HepG2 (cell line): ENCODE measurements around the gene MRLN. TPM values are rescaled to one million over a fixed set of nuclear protein-coding genes. Genes with fewer than 3 reads are reported as not detected.

Experiments used
- ATAC-seq: fragments of 200-7000 bp; cut with Tn5 transposase; 3 replicates; pipeline ENCODE4 v1.9.1; 2020; ENCODE audit warnings: mild to moderate bottlenecking, moderate library complexity
- BruUV-seq: library from RNA; stranded (reverse); fragments of 400-500 nt; replicated peaks from 2 replicates; lab custom pipeline; 2021; lab: Mats Ljungman, UMichigan
- CTCF ChIA-PET: fragments of 300-600 bp; formaldehyde crosslinking; extraction: SDS; loops from one replicate; lab custom pipeline; 2021; ENCODE audit warnings: low total read pairs, inconsistent platforms, low intra/inter-chr PET ratio; lab: Yijun Ruan, JAX
- POLR2A ChIA-PET: fragments of 350-600 bp; sonication (Branson Sonifier 250); formaldehyde crosslinking; loops from one replicate; lab custom pipeline; 2020; ENCODE audit warnings: antibody characterized with exemption, inconsistent platforms; lab: Yijun Ruan, JAX
- DNase-seq: peaks from one replicate; pipeline ENCODE4 v3.0.0-alpha.2; 2015; ENCODE audit warnings: low spot score
- FAIRE-seq: peaks from 3 replicates; lab custom pipeline; 2011; peaks lifted over from hg19 to GRCh38; lab: Jason Lieb, UNC
- H2AFZ ChIP-seq: one replicate; pipeline ENCODE4 v1.6.1; 2011; ENCODE audit warnings: low read length, inconsistent platforms
- H3K27ac ChIP-seq: fragments of 300-600 bp; 3 replicates; pipeline ENCODE4 v1.8.0; 2011; ENCODE audit warnings: mixed run types, mild to moderate bottlenecking, mixed read lengths, low read length, inconsistent platforms; ENCODE audit not compliant: insufficient read depth; ENCODE audit errors: extremely low read length
- H3K27me3 ChIP-seq, 2 experiments: fragments of 200-600 bp in 1 of 2; 2 replicates in 1 of 2; 3 replicates in 1 of 2; pipeline versions ENCODE4 v1.6.0 to v1.8.0; 2011; ENCODE audit warnings: low read length in 2 of 2, mild to moderate bottlenecking in 2 of 2, moderate library complexity in 2 of 2, inconsistent platforms in 1 of 2; ENCODE audit not compliant: insufficient read depth in 2 of 2, control insufficient read depth in 1 of 2
- H3K36me3 ChIP-seq, 2 experiments: fragments of 200-600 bp in 1 of 2; replicated peaks in 1 of 2; 2 replicates in 1 of 2; 3 replicates in 1 of 2; pipeline versions ENCODE4 v1.5.1 to v1.8.0; 2011; ENCODE audit warnings: low read length in 2 of 2, inconsistent platforms in 1 of 2; ENCODE audit not compliant: insufficient read depth in 2 of 2, control insufficient read depth in 1 of 2
- H3K4me1 ChIP-seq: 2 replicates; pipeline ENCODE4 v1.5.1; 2012; ENCODE audit warnings: low read length, inconsistent platforms; ENCODE audit not compliant: insufficient read depth
- H3K4me2 ChIP-seq: 2 replicates; pipeline ENCODE4 v1.6.0; 2011; ENCODE audit warnings: low read depth, low read length, inconsistent platforms
- H3K4me3 ChIP-seq, 3 experiments: fragments of 200-600 bp in 1 of 3; sonication (generic), shearing (Covaris generic) in 1 of 3; replicated peaks in 1 of 3; 2 replicates each; pipeline ENCODE4 v1.5.1; 2011 to 2016; ENCODE audit warnings: low read length in 3 of 3, inconsistent platforms in 2 of 3, low read depth in 2 of 3, mild to moderate bottlenecking in 2 of 3, control low read depth in 1 of 3, mixed read lengths in 1 of 3; ENCODE audit not compliant: insufficient read depth in 1 of 3
- H3K79me2 ChIP-seq: one replicate; pipeline ENCODE4 v1.6.1; 2011; ENCODE audit warnings: low read length, inconsistent platforms; ENCODE audit not compliant: insufficient read depth
- H3K9ac ChIP-seq: 2 replicates; pipeline ENCODE4 v1.6.0; 2011; ENCODE audit warnings: mild to moderate bottlenecking, low read depth, low read length, inconsistent platforms; ENCODE audit not compliant: insufficient read depth
- H3K9me3 ChIP-seq: 2 replicates; pipeline ENCODE4 v1.5.1; 2012; ENCODE audit warnings: mild to moderate bottlenecking, low read length
- H4K20me1 ChIP-seq: 2 replicates; pipeline ENCODE4 v1.6.0; 2011; ENCODE audit warnings: inconsistent platforms, mild to moderate bottlenecking, low read length, moderate library complexity; ENCODE audit not compliant: insufficient read depth
- AKAP8 ChIP-seq: sonication (generic); formaldehyde crosslinking; IDR thresholded peaks from 2 replicates; pipeline ENCODE4 v1.5.1; 2020; ENCODE audit warnings: mild to moderate bottlenecking, missing genetic modification reagents
- ARNT2 ChIP-seq: sonication (generic); formaldehyde crosslinking; IDR thresholded peaks from 2 replicates; pipeline ENCODE4 v1.8.0; 2022; ENCODE audit warnings: mild to moderate bottlenecking, low read depth, missing genetic modification reagents, moderate library complexity
- CEBPG ChIP-seq: IDR thresholded peaks from 2 replicates; pipeline ENCODE4 v1.6.1; 2016
- KDM1A ChIP-seq: IDR thresholded peaks from 2 replicates; pipeline ENCODE4 v1.6.1; 2016; ENCODE audit warnings: missing compliant biosample characterization
- MBNL3 ChIP-seq: fragments of 250-450 bp; sonication (Bioruptor Pico); conservative IDR thresholded peaks from 2 replicates; pipeline ENCODE4 v1.8.0; 2022; ENCODE audit warnings: mild to moderate bottlenecking, inconsistent platforms
- NR3C1 ChIP-seq: sonication (generic); formaldehyde crosslinking; IDR thresholded peaks from 2 replicates; pipeline ENCODE4 v1.4.0; 2020; ENCODE audit warnings: missing genetic modification reagents
- RXRA ChIP-seq: sonication (generic); formaldehyde crosslinking; IDR thresholded peaks from 2 replicates; pipeline ENCODE4 v1.5.1; 2020; ENCODE audit warnings: missing genetic modification reagents
- SAFB2 ChIP-seq: sonication (generic); formaldehyde crosslinking; IDR thresholded peaks from 2 replicates; pipeline ENCODE4 v1.5.1; 2020; ENCODE audit warnings: missing genetic modification reagents, low read depth, mild to moderate bottlenecking, borderline replicate concordance
- YEATS4 ChIP-seq: sonication (generic); formaldehyde crosslinking; IDR thresholded peaks from 2 replicates; pipeline ENCODE4 v1.4.0; 2020; ENCODE audit warnings: missing genetic modification reagents, borderline replicate concordance
- ZNF776 ChIP-seq: sonication (generic); formaldehyde crosslinking; IDR thresholded peaks from 2 replicates; pipeline ENCODE4 v1.4.0; 2020; ENCODE audit warnings: mild to moderate bottlenecking, missing genetic modification reagents
- WGBS: methylation state at CpG from one replicate; pipeline ENCODE4 v1.1.6; 2017; ENCODE audit warnings: low lambda C conversion rate; 5-methylcytosine and 5-hydroxymethylcytosine counted together
- in situ Hi-C: cut with HindIII; loops from 2 replicates; pipeline ENCODE4 v1.10.0; 2017; ENCODE audit warnings: low pct_unique_long_range_greater_than_20kb; ENCODE audit not compliant: extremely low pct_ligation_motif_present
- intact Hi-C: fragments of 100-400 bp; cut with micrococcal nuclease; formaldehyde crosslinking; loops from one replicate; pipeline ENCODE4 v1.10.0; 2022; ENCODE audit not compliant: unreplicated experiment
- polyA plus RNA-seq, 8 experiments: library from polyadenylated mRNA; depleted of rRNA in 3 of 8; stranded (reverse) in 7 of 8; unstranded in 1 of 8; fragments of >200 nt; fragmentation: Illumina TruSeq in 4 of 8; extraction: Trizol in 4 of 8; gene quantifications; 2 replicates each; pipeline versions ENCODE4 v1.2.1 to v1.2.3, GENCODE V29; 2011 to 2016; ENCODE audit warnings: low read depth in 4 of 8, missing spikeins in 1 of 8, mixed read lengths in 1 of 8; ENCODE audit not compliant: insufficient read depth in 1 of 8
- total RNA-seq, 5 experiments: library from RNA; depleted of rRNA; stranded (reverse); fragments of >200 nt; fragmentation: Illumina TruSeq; extraction: Trizol; gene quantifications; 2 replicates each; pipeline ENCODE4 v1.2.3, GENCODE V29; 2016; ENCODE audit warnings: low read depth in 1 of 5
- TF ChIP-seq, protein P1 (sequence below): sonication (generic); formaldehyde crosslinking; IDR thresholded peaks from 2 replicates; pipeline ENCODE4 v1.9.0; 2022; ENCODE audit warnings: missing genetic modification reagents, mild to moderate bottlenecking, borderline replicate concordance
- TF ChIP-seq, protein P2 (sequence below): sonication (generic); formaldehyde crosslinking; conservative IDR thresholded peaks from 2 replicates; pipeline ENCODE4 v1.8.0; 2022; ENCODE audit warnings: missing genetic modification reagents
- TF ChIP-seq, protein P3 (sequence below): sonication (generic); formaldehyde crosslinking; IDR thresholded peaks from 2 replicates; pipeline ENCODE4 v1.8.1; 2022; ENCODE audit warnings: mild to moderate bottlenecking, missing genetic modification reagents
- TF ChIP-seq, protein P4 (sequence below): sonication (generic); formaldehyde crosslinking; IDR thresholded peaks from 2 replicates; pipeline ENCODE4 v1.5.0; 2020; ENCODE audit warnings: mild to moderate bottlenecking, missing genetic modification reagents, borderline replicate concordance

MRLN gene
- total and polyA plus RNA-seq, 2 of the 13 experiments (the other 11 are each of a cell fraction or from before 2014, with no cell fraction given): not detected

DNA sequence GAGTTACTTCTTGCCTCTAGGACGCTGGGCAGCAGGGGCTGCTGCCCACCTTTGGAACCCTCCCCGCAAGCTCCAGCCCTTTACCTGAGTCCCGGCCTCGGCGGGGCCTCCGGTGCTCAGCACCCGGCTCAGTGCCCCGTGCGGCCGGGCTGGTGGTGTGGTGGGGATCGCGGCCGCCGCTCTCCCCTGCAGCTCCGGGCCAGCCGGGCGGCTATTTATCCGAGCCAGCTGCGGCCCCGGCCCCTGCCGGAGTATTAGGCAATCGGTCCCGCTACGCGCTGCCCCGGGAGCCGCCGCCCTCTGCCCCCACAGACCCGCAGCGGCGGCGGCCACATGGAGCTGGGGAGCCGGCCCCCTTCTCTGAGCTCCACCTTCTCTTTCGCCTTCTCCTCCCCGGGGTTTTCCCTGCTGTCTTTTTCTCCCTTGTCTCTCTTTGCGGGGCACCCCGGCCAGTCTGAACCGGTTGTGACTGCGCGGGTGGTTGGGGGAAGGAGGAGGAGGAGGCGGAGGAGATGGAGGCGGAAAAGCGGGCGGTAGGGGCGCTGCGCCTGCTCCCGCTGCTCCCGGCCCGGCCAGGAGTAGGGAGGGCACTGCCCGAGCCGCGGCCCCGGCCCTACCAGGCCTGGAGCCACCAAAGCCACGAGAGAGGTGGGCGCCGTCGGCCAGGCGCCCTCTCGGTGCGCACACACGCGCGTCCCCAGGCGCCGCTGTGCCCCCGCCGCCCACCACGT, 43.7 kb downstream of the MRLN start, which contains the start of gene SLC16A9:
TSS of gene SLC16A9 (minus strand) at position 456 of the 731 bp plus-strand sequence. CDS start 25,559 bp downstream, outside the sequence.
- POLR2A ChIA-PET: no interaction called here
- Histone ChIP-seq H3K27ac (no peak within 1 kb of the TSS), H3K27me3 (peaks cover 3 to 45% of the 10 kb centered on the region in 2 experiments; a peak in 3 of 5 replicates), H4K20me1 (no peaks in the 10 kb centered on the region), H3K4me2 (peak within 1 kb of the TSS; percentile 77), H3K9ac (no peak within 1 kb of the TSS), H3K36me3 (no peaks in the 10 kb centered on the region), H3K4me3 (peak within 1 kb of the TSS; percentile 45 to 69 (median 63); a peak in 5 of 6 replicates), H3K9me3 (no peaks in the 10 kb centered on the region), H3K79me2 (no peaks in the 10 kb centered on the region), H3K4me1 (0 out of 2 replicates have a peak, but pooled peaks cover 7% of the 10 kb centered on the region), H2AFZ (no peak within 1 kb of the TSS)
- intact Hi-C loops (no loop called here), in situ Hi-C loops (no loop called here)
- ATAC-seq: peak; percentile 93
- DNase-seq: peak; percentile 12
- CTCF ChIA-PET: no interaction called here
- 3% methylated on average over 28 of the region's 68 CpGs for WGBS
- BruUV-seq: no TSS peak
- no peak for FAIRE-seq
- TF ChIP-seq YEATS4 (0 out of 2 replicates have a peak, but pooled peaks have one; percentile 20), CEBPG (CRISPR knock-in tag) (peak; percentile 55; the same call in 1 of the 2 replicates), KDM1A (CRISPR knock-in tag) (no peak), NR3C1 (CRISPR knock-in tag) (no peak), MBNL3 (no peak), ARNT2 (CRISPR knock-in tag) (no peak), RXRA (CRISPR knock-in tag) (no peak), SAFB2 (CRISPR knock-in tag) (no peak), AKAP8 (no peak), ZNF776 (CRISPR knock-in tag) (no peak)
- TF ChIP-seq, protein P1, sequence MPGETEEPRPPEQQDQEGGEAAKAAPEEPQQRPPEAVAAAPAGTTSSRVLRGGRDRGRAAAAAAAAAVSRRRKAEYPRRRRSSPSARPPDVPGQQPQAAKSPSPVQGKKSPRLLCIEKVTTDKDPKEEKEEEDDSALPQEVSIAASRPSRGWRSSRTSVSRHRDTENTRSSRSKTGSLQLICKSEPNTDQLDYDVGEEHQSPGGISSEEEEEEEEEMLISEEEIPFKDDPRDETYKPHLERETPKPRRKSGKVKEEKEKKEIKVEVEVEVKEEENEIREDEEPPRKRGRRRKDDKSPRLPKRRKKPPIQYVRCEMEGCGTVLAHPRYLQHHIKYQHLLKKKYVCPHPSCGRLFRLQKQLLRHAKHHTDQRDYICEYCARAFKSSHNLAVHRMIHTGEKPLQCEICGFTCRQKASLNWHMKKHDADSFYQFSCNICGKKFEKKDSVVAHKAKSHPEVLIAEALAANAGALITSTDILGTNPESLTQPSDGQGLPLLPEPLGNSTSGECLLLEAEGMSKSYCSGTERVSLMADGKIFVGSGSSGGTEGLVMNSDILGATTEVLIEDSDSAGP (CRISPR knock-in tag): peak; percentile 18; the same call in 1 of the 2 replicates
- TF ChIP-seq, protein P2, sequence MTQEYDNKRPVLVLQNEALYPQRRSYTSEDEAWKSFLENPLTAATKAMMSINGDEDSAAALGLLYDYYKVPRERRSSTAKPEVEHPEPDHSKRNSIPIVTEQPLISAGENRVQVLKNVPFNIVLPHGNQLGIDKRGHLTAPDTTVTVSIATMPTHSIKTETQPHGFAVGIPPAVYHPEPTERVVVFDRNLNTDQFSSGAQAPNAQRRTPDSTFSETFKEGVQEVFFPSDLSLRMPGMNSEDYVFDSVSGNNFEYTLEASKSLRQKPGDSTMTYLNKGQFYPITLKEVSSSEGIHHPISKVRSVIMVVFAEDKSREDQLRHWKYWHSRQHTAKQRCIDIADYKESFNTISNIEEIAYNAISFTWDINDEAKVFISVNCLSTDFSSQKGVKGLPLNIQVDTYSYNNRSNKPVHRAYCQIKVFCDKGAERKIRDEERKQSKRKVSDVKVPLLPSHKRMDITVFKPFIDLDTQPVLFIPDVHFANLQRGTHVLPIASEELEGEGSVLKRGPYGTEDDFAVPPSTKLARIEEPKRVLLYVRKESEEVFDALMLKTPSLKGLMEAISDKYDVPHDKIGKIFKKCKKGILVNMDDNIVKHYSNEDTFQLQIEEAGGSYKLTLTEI (CRISPR knock-in tag): no peak
- TF ChIP-seq, protein P3, sequence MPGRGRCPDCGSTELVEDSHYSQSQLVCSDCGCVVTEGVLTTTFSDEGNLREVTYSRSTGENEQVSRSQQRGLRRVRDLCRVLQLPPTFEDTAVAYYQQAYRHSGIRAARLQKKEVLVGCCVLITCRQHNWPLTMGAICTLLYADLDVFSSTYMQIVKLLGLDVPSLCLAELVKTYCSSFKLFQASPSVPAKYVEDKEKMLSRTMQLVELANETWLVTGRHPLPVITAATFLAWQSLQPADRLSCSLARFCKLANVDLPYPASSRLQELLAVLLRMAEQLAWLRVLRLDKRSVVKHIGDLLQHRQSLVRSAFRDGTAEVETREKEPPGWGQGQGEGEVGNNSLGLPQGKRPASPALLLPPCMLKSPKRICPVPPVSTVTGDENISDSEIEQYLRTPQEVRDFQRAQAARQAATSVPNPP (CRISPR knock-in tag): no peak
- TF ChIP-seq, protein P4, sequence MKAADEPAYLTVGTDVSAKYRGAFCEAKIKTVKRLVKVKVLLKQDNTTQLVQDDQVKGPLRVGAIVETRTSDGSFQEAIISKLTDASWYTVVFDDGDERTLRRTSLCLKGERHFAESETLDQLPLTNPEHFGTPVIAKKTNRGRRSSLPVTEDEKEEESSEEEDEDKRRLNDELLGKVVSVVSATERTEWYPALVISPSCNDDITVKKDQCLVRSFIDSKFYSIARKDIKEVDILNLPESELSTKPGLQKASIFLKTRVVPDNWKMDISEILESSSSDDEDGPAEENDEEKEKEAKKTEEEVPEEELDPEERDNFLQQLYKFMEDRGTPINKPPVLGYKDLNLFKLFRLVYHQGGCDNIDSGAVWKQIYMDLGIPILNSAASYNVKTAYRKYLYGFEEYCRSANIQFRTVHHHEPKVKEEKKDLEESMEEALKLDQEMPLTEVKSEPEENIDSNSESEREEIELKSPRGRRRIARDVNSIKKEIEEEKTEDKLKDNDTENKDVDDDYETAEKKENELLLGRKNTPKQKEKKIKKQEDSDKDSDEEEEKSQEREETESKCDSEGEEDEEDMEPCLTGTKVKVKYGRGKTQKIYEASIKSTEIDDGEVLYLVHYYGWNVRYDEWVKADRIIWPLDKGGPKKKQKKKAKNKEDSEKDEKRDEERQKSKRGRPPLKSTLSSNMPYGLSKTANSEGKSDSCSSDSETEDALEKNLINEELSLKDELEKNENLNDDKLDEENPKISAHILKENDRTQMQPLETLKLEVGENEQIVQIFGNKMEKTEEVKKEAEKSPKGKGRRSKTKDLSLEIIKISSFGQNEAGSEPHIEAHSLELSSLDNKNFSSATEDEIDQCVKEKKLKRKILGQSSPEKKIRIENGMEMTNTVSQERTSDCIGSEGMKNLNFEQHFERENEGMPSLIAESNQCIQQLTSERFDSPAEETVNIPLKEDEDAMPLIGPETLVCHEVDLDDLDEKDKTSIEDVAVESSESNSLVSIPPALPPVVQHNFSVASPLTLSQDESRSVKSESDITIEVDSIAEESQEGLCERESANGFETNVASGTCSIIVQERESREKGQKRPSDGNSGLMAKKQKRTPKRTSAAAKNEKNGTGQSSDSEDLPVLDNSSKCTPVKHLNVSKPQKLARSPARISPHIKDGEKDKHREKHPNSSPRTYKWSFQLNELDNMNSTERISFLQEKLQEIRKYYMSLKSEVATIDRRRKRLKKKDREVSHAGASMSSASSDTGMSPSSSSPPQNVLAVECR (CRISPR knock-in tag): no peak
